DOHH2 (cell line): ENCODE data around the gene CEP41.

Experiments used
- EZH2phosphoT487 ChIP-seq: fragments of 200-600 bp; sonication (generic); IDR thresholded peaks from 2 replicates; pipeline ENCODE4 v1.6.1; 2017; ENCODE audit warnings: borderline replicate concordance, mild to moderate bottlenecking, antibody characterized with exemption, low read length, moderate library complexity, mixed read lengths
- TF ChIP-seq, protein P1 (sequence below): fragments of 200-600 bp; sonication (generic); IDR thresholded peaks from one replicate; pipeline ENCODE4 v1.5.1; 2014; ENCODE audit warnings: antibody characterized with exemption, mild to moderate bottlenecking, low read depth, low read length; ENCODE audit not compliant: poor library complexity, severe bottlenecking

DNA sequence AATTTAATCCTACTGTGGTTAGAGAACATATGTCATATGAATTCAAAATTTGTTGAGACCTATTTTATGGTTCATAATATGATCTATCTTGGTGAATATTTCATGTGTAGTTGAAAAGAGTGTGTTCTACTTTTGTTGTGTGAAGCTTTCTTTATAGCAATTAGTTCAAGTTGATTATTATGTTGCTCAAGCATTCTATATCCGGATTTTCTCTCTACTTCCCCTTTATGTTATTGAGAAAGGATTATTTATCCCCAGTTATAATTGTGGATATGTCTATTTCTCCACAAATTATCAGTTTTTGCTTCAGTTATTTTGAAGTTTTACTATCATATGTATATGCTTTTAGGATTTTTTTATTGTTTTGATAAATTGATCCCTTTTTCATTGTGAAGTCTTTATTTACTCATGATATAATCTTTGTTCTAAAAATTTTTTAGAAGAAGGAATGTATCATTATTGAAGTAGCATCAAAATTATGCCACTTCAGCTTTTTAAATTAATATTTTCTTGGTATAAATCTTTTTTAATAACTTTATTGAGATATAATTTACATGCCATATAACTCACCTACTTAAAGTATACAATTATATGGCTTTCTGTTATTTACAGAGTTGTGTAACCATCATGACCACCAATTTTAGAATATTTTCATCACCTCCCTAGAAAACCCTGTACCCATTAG is 39.0 kb upstream of the CEP41 start:
- TF ChIP-seq, protein P1, sequence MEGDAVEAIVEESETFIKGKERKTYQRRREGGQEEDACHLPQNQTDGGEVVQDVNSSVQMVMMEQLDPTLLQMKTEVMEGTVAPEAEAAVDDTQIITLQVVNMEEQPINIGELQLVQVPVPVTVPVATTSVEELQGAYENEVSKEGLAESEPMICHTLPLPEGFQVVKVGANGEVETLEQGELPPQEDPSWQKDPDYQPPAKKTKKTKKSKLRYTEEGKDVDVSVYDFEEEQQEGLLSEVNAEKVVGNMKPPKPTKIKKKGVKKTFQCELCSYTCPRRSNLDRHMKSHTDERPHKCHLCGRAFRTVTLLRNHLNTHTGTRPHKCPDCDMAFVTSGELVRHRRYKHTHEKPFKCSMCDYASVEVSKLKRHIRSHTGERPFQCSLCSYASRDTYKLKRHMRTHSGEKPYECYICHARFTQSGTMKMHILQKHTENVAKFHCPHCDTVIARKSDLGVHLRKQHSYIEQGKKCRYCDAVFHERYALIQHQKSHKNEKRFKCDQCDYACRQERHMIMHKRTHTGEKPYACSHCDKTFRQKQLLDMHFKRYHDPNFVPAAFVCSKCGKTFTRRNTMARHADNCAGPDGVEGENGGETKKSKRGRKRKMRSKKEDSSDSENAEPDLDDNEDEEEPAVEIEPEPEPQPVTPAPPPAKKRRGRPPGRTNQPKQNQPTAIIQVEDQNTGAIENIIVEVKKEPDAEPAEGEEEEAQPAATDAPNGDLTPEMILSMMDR, result no peak
- TF ChIP-seq EZH2phosphoT487, result no peak
